Measurements from ENCODE around the gene MUS81. TPM values are rescaled to one million over a fixed set of nuclear protein-coding genes. Genes with fewer than 3 reads are reported as not detected.
A peak's percentile ranks its signal among the peaks of the same experiment; 100 is the strongest.

The MUS81 gene
- total and polyA plus RNA-seq, 2 of the 13 experiments (the other 11 are each of a cell fraction or from before 2014, with no cell fraction given) = 25.6 to 30.2 TPM

DNA sequence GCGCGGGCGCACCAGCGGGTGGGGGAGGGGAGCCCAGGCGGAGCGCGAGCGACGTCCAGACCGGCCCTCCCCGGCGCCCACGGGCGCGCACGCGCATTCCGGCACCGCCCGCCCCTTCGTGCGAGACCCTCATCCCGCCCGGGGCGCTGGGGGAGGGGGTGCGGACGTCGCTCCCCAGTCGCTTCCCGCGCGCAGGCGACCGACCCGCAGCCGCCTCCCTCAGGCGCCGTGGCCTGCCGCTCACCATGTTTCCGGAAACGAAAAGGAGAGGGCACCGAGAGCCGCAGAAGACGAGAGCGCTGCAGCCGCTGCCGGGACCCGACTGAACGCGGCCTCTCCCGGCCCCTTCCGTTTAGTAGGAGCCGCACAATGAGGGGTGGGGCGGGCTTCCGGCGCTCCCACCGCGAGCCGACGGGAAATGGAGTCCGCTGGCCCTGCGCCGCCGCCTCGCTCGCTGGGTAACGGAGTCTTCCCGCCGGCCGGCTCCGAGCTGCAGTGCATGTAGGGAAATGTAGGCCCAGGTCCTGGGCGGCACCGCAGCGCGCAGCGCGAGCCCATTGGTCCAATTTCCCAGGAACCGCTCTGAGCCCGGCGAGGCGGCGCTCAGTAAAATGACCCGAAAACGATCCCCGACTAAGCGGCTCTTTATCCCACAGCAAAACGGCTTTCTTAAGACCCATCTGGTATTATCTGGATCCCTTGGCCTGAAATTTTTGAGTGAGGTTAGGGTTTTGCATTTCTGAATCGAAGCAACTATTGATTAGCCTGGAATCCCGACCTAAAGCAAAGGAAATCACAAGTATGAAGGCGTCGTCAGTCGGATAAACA lies 2.2 kb upstream of the MUS81 start, which contains the start of gene CFL1 (continued):
- TF ChIP-seq, protein P1, sequence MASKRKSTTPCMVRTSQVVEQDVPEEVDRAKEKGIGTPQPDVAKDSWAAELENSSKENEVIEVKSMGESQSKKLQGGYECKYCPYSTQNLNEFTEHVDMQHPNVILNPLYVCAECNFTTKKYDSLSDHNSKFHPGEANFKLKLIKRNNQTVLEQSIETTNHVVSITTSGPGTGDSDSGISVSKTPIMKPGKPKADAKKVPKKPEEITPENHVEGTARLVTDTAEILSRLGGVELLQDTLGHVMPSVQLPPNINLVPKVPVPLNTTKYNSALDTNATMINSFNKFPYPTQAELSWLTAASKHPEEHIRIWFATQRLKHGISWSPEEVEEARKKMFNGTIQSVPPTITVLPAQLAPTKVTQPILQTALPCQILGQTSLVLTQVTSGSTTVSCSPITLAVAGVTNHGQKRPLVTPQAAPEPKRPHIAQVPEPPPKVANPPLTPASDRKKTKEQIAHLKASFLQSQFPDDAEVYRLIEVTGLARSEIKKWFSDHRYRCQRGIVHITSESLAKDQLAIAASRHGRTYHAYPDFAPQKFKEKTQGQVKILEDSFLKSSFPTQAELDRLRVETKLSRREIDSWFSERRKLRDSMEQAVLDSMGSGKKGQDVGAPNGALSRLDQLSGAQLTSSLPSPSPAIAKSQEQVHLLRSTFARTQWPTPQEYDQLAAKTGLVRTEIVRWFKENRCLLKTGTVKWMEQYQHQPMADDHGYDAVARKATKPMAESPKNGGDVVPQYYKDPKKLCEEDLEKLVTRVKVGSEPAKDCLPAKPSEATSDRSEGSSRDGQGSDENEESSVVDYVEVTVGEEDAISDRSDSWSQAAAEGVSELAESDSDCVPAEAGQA (IDR thresholded peaks at IDR 0.05; ENCODE audit: low read depth) = peak; percentile 36; the same call in 1 of the 2 replicates
- TF ChIP-seq, protein P1 (CRISPR knock-in tag; IDR thresholded peaks at IDR 0.05; ENCODE audit: borderline replicate concordance) = no peak
- TF ChIP-seq ZNF792 (CRISPR knock-in tag; IDR thresholded peaks at IDR 0.05) (peak; percentile 76), NFYC (CRISPR knock-in tag; IDR thresholded peaks at IDR 0.05) (peak; percentile 76), NFYB (CRISPR knock-in tag; IDR thresholded peaks at IDR 0.05) (peak; percentile 90), HOXA7 (CRISPR knock-in tag; IDR thresholded peaks at IDR 0.05) (no peak), ZNF777 (CRISPR knock-in tag; IDR thresholded peaks at IDR 0.05) (no peak), THYN1 (CRISPR knock-in tag; IDR thresholded peaks at IDR 0.05; ENCODE audit: borderline replicate concordance, low read depth) (0 out of 2 replicates have a peak, but pooled peaks have one; percentile 81), ZNF713 (CRISPR knock-in tag; IDR thresholded peaks at IDR 0.05) (no peak), JARID2 (CRISPR knock-in tag; IDR thresholded peaks at IDR 0.05; ENCODE audit: insufficient replicate concordance) (no peak), RFXANK (CRISPR knock-in tag; IDR thresholded peaks at IDR 0.05) (0 out of 2 replicates have a peak, but pooled peaks have one; percentile 38), SALL1 (CRISPR knock-in tag; IDR thresholded peaks at IDR 0.05) (peak; percentile 72), FOXK2 (IDR thresholded peaks at IDR 0.05) (no peak), ZNF468 (CRISPR knock-in tag; IDR thresholded peaks at IDR 0.05) (no peak), ZNF224 (CRISPR knock-in tag; IDR thresholded peaks at IDR 0.05) (0 out of 2 replicates have a peak, but pooled peaks have one; percentile 46), ZNF776 (CRISPR knock-in tag; IDR thresholded peaks at IDR 0.05) (peak; percentile 70; the same call in 1 of the 2 replicates), HNRNPL (IDR thresholded peaks at IDR 0.05; ENCODE audit: low read depth, low read length) (no peak), RARA (CRISPR knock-in tag; IDR thresholded peaks at IDR 0.05) (peak; percentile 31; the same call in 1 of the 2 replicates), MED8 (CRISPR knock-in tag; IDR thresholded peaks at IDR 0.05; ENCODE audit: insufficient replicate concordance) (peak; percentile 38), RBM39 (IDR thresholded peaks at IDR 0.05; ENCODE audit: low read depth, low read length, poor library complexity, severe bottlenecking) (peak; percentile 97), CBX5 (CRISPR knock-in tag; IDR thresholded peaks at IDR 0.05; ENCODE audit: borderline replicate concordance) (peak; percentile 49; the same call in 1 of the 2 replicates)
- TF ChIP-seq, protein P2, sequence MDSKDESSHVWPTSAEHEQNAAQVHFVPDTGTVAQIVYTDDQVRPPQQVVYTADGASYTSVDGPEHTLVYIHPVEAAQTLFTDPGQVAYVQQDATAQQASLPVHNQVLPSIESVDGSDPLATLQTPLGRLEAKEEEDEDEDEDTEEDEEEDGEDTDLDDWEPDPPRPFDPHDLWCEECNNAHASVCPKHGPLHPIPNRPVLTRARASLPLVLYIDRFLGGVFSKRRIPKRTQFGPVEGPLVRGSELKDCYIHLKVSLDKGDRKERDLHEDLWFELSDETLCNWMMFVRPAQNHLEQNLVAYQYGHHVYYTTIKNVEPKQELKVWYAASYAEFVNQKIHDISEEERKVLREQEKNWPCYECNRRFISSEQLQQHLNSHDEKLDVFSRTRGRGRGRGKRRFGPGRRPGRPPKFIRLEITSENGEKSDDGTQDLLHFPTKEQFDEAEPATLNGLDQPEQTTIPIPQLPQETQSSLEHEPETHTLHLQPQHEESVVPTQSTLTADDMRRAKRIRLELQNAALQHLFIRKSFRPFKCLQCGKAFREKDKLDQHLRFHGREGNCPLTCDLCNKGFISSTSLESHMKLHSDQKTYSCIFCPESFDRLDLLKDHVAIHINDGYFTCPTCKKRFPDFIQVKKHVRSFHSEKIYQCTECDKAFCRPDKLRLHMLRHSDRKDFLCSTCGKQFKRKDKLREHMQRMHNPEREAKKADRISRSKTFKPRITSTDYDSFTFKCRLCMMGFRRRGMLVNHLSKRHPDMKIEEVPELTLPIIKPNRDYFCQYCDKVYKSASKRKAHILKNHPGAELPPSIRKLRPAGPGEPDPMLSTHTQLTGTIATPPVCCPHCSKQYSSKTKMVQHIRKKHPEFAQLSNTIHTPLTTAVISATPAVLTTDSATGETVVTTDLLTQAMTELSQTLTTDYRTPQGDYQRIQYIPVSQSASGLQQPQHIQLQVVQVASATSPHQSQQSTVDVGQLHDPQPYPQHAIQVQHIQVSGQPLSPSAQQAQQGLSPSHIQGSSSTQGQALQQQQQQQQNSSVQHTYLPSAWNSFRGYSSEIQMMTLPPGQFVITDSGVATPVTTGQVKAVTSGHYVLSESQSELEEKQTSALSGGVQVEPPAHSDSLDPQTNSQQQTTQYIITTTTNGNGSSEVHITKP (CRISPR knock-in tag; IDR thresholded peaks at IDR 0.05; ENCODE audit: low read depth) = 0 out of 2 replicates have a peak, but pooled peaks have one; percentile 48

Data from HepG2 (cell line).